K562 (cell line): Measurements from ENCODE around the gene SIRT2. TPM values are rescaled to one million over a fixed set of nuclear protein-coding genes. Genes with fewer than 3 reads are reported as not detected.

ENCODE experiments used
- ATAC-seq: fragments of 200-7000 bp; cut with Tn5 transposase; 3 replicates; pipeline ENCODE4 v1.9.1; 2020; ENCODE audit warnings: moderate library complexity
- BruUV-seq: library from RNA; stranded (reverse); fragments of 400-500 nt; replicated peaks from 2 replicates; lab custom pipeline; 2021; lab: Mats Ljungman, UMichigan
- CTCF ChIA-PET: fragments of 300-600 bp; formaldehyde crosslinking; extraction: SDS; loops from one replicate; lab custom pipeline; 2021; ENCODE audit warnings: low intra/inter-chr PET ratio; lab: Yijun Ruan, JAX
- POLR2A ChIA-PET: fragments of 300-600, 350-650 bp; sonication (Branson Sonifier 250); formaldehyde crosslinking; extraction: SDS; loops from one replicate; lab custom pipeline; 2021; ENCODE audit warnings: antibody characterized with exemption, inconsistent platforms; lab: Yijun Ruan, JAX
- DNase-seq, 4 experiments: peaks; one replicate each; pipeline versions ENCODE4 v3.0.0 to v3.0.0-alpha.2; 2011 to 2018; ENCODE audit warnings: low spot score in 3 of 4, mixed read lengths in 3 of 4; ENCODE audit errors: extremely low read depth in 1 of 4
- FAIRE-seq: peaks from 2 replicates; lab custom pipeline; 2011; peaks lifted over from hg19 to GRCh38; lab: Jason Lieb, UNC
- H2AFZ ChIP-seq: 2 replicates; pipeline ENCODE4 v1.6.0; 2011; ENCODE audit warnings: low read depth, low read length, control low read depth, inconsistent platforms
- H3K27ac ChIP-seq: fragments of 200-600 bp; 3 replicates; pipeline ENCODE4 v1.8.0; 2011; ENCODE audit warnings: low read depth, mild to moderate bottlenecking, control low read depth, inconsistent platforms, low read length, moderate library complexity, mixed read lengths; ENCODE audit errors: extremely low read depth
- H3K27me3 ChIP-seq, 2 experiments: fragments of 300-600 bp in 1 of 2; 2 replicates in 1 of 2; 3 replicates in 1 of 2; pipeline versions ENCODE4 v1.6.0 to v1.8.0; 2011; ENCODE audit warnings: inconsistent platforms in 2 of 2, low read length in 2 of 2, mild to moderate bottlenecking in 1 of 2, mixed read lengths in 1 of 2, moderate library complexity in 1 of 2; ENCODE audit not compliant: control insufficient read depth in 2 of 2, insufficient read depth in 2 of 2
- H3K36me3 ChIP-seq: fragments of 300-600 bp; 3 replicates; pipeline ENCODE4 v1.8.0; 2011; ENCODE audit warnings: mild to moderate bottlenecking, low read length, inconsistent platforms; ENCODE audit not compliant: control insufficient read depth, insufficient read depth
- H3K4me1 ChIP-seq, 2 experiments: fragments of 200-600 bp in 1 of 2; replicated peaks in 1 of 2; 2 replicates in 1 of 2; 3 replicates in 1 of 2; pipeline versions ENCODE4 v1.5.1 to v1.8.0; 2011; ENCODE audit warnings: inconsistent platforms in 2 of 2, low read length in 2 of 2, mild to moderate bottlenecking in 1 of 2, mixed read lengths in 1 of 2, moderate library complexity in 1 of 2; ENCODE audit not compliant: control insufficient read depth in 2 of 2, insufficient read depth in 2 of 2
- H3K4me2 ChIP-seq: 2 replicates; pipeline ENCODE4 v1.6.1; 2011; ENCODE audit warnings: low read length, control low read depth, inconsistent platforms, mixed read lengths; ENCODE audit not compliant: insufficient read depth
- H3K4me3 ChIP-seq: fragments of 200-600 bp; sonication (generic), shearing (Covaris generic); 2 replicates; pipeline ENCODE4 v1.5.1; 2016; ENCODE audit warnings: control low read depth, inconsistent platforms
- H3K79me2 ChIP-seq: fragments of 200-600 bp; 3 replicates; pipeline ENCODE4 v1.8.0; 2011; ENCODE audit warnings: low read length, inconsistent platforms; ENCODE audit not compliant: control insufficient read depth, insufficient read depth
- H3K9ac ChIP-seq, 2 experiments: 2 replicates each; pipeline versions ENCODE4 v1.6.0 to v1.6.1; 2011; ENCODE audit warnings: low read depth in 2 of 2, low read length in 2 of 2, control low read depth in 1 of 2, inconsistent platforms in 1 of 2, mild to moderate bottlenecking in 1 of 2, mixed read lengths in 1 of 2; ENCODE audit not compliant: insufficient read depth in 1 of 2
- H3K9me1 ChIP-seq: one replicate; pipeline ENCODE4 v1.6.0; 2011; ENCODE audit warnings: inconsistent platforms, mild to moderate bottlenecking, low read length, moderate library complexity; ENCODE audit not compliant: control insufficient read depth, insufficient read depth
- H3K9me3 ChIP-seq: replicated peaks from 2 replicates; pipeline ENCODE4 v1.5.1; 2011; ENCODE audit warnings: low read depth, low read length, inconsistent platforms; ENCODE audit not compliant: control insufficient read depth, insufficient read depth
- H4K20me1 ChIP-seq: replicated peaks from 2 replicates; pipeline ENCODE4 v1.6.1; 2011; ENCODE audit warnings: low read length, inconsistent platforms, mixed read lengths; ENCODE audit not compliant: control insufficient read depth, insufficient read depth
- BMI1 ChIP-seq: fragments of 150-350 bp; IDR thresholded peaks from 2 replicates; pipeline ENCODE4 v1.6.1; 2014; ENCODE audit warnings: low read length
- MEIS2 ChIP-seq: fragments of 450-650 bp; IDR thresholded peaks from 2 replicates; pipeline ENCODE4 v1.6.1; 2014; ENCODE audit warnings: mild to moderate bottlenecking; ENCODE audit not compliant: partially characterized antibody
- MYBL2 ChIP-seq, 2 experiments: fragments of 450-650 bp in 1 of 2; sonication (generic) in 1 of 2; formaldehyde crosslinking in 1 of 2; IDR thresholded peaks; 2 replicates each; pipeline versions ENCODE4 v1.6.1 to v1.8.1; 2017 to 2022; ENCODE audit warnings: borderline replicate concordance in 1 of 2, inconsistent platforms in 1 of 2, low read depth in 1 of 2, mild to moderate bottlenecking in 1 of 2, missing genetic modification reagents in 1 of 2, moderate library complexity in 1 of 2
- SIN3B ChIP-seq: fragments of 450-650 bp; IDR thresholded peaks from 2 replicates; pipeline ENCODE4 v1.6.1; 2017; ENCODE audit warnings: low read depth, mild to moderate bottlenecking, moderate library complexity
- ZNF444 ChIP-seq: fragments of 250-450 bp; sonication (Bioruptor Pico); IDR thresholded peaks from 2 replicates; pipeline ENCODE4 v1.4.0; 2020; ENCODE audit warnings: mild to moderate bottlenecking, moderate library complexity
- WGBS: fragments of 100-300 bp; shearing (Covaris generic); methylation state at CpG from one replicate; pipeline ENCODE4 v1.1.6; 2016; ENCODE audit warnings: low coverage, mixed read lengths; ENCODE audit not compliant: insufficient coverage; ENCODE audit errors: missing lambda C conversion rate; 5-methylcytosine and 5-hydroxymethylcytosine counted together
- in situ Hi-C: fragments of 300-500 bp; cut with MboI; formaldehyde crosslinking; loops from 4 replicates; pipeline ENCODE4 v1.15.0; 2018; ENCODE audit warnings: inconsistent platforms, mixed read lengths
- intact Hi-C: fragments of 100-400 bp; cut with micrococcal nuclease; formaldehyde crosslinking; loops from 2 replicates; pipeline ENCODE4 v1.14.2; 2022
- polyA plus RNA-seq, 8 experiments: library from polyadenylated mRNA; depleted of rRNA in 4 of 8; stranded (reverse) in 5 of 8; unstranded in 3 of 8; fragments of >200 nt; fragmentation: Nextera tagmentation in 2 of 8; fragmentation: Illumina TruSeq in 1 of 8; extraction: Ambion mirVana in 2 of 8; extraction: Trizol in 1 of 8; gene quantifications; 2 replicates each; pipeline versions ENCODE4 v1.2.1 to v1.2.3, GENCODE V29; 2011 to 2014; ENCODE audit warnings: inconsistent platforms in 1 of 8, missing spikeins in 1 of 8
- total RNA-seq, 7 experiments: library from RNA; depleted of rRNA in 6 of 7; stranded (reverse); fragments of >200 nt in 6 of 7; fragmentation: Illumina TruSeq in 2 of 7; extraction: Trizol in 2 of 7; gene quantifications; 2 replicates each; pipeline versions ENCODE4 v1.2.1 to v1.2.3, GENCODE V29; 2011 to 2021; ENCODE audit warnings: low replicate concordance in 1 of 7
- TF ChIP-seq, protein P1 (sequence below): fragments of 200-800 bp; sonication (Bioruptor generic); IDR thresholded peaks from 2 replicates; pipeline ENCODE4 v1.6.1; 2016; ENCODE audit warnings: missing genetic modification characterization, missing compliant biosample characterization
- TF ChIP-seq, protein P2 (sequence below): fragments of 450-650 bp; IDR thresholded peaks from 2 replicates; pipeline ENCODE4 v1.6.1; 2016; ENCODE audit warnings: missing biosample characterization, missing genetic modification characterization
- TF ChIP-seq, protein P3 (sequence below): fragments of 450-650 bp; IDR thresholded peaks from 2 replicates; pipeline ENCODE4 v1.6.1; 2018; ENCODE audit not compliant: partially characterized antibody
- TF ChIP-seq, protein P4 (sequence below): fragments of 250-450 bp; sonication (Bioruptor Pico); IDR thresholded peaks from 2 replicates; pipeline ENCODE4 v1.5.0; 2021; ENCODE audit warnings: mild to moderate bottlenecking, borderline replicate concordance

The SIRT2 gene
- total and polyA plus RNA-seq, 9 of the 15 experiments (the other 6 are each of a cell fraction or from before 2014, with no cell fraction given) = 2.3 to 35.2 (median 22.9) TPM

DNA sequence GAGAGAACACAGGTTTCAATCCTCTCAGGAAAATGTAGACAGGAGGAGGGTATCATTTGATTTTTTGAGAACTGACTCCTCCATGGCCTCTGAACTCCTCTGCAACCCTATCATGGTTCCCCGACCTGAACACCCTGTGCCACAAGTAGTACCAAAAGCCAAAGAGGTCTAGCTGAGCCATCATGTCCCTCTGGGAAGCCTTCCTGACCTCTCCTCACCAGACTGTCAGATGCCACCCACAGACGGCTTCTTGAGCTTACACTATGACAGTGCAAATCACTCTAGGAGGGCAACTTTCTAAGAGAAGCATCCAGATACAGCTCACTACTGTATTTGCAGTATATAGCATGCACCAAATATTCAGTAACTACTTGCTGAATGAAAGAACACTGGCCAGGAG is 53.3 kb downstream of the SIRT2 start:
- no peaks in the 10 kb centered on the region for H3K9me1 ChIP-seq
- POLR2A ChIA-PET = interaction anchor here (1.0 to 6.0 kb wide), 3 partner anchors 7 to 30 kb away, joined by 3 to 58 read pairs (median 6); no protein-coding TSS in a partner anchor
- H3K9me3 ChIP-seq = no peaks in the 10 kb centered on the region
- peaks cover 79% of the 10 kb centered on the region for H3K36me3 ChIP-seq
- H3K4me3 ChIP-seq = no peak overlapping the region
- intact Hi-C loops = no loop called here
- peaks cover 81% of the 10 kb centered on the region for H3K79me2 ChIP-seq
- no peaks in the 10 kb centered on the region for H3K27me3 ChIP-seq
- ATAC-seq (no peak), FAIRE-seq (no peak), DNase-seq (no peak)
- peaks cover 25% of the 10 kb centered on the region for H4K20me1 ChIP-seq
- H3K4me2 ChIP-seq = no peak overlapping the region
- WGBS = 94% methylated on average over 2 of the region's 2 CpGs
- CTCF ChIA-PET = no interaction called here
- H3K4me1 ChIP-seq = peaks cover 9 to 17% of the 10 kb centered on the region in 2 experiments; a peak in 4 of 5 replicates
- no peak overlapping the region for H2AFZ ChIP-seq
- in situ Hi-C loops = no loop called here
- no TSS peak for BruUV-seq
- peak overlapping the region; percentile 6; the same call in 1 of the 3 replicates for H3K27ac ChIP-seq
- peak overlapping the region in 1 of 2 experiments; percentile 2; a peak in 1 of 4 replicates for H3K9ac ChIP-seq
- TF ChIP-seq MYBL2 (IDR thresholded peaks at IDR 0.05; ENCODE audit: low read depth) (no peak), MYBL2 (CRISPR knock-in tag; IDR thresholded peaks at IDR 0.05; ENCODE audit: borderline replicate concordance) (no peak), ZNF444 (CRISPR knock-in tag) (no peak), BMI1 (no peak), SIN3B (no peak), MEIS2 (no peak)
- TF ChIP-seq, protein P1, sequence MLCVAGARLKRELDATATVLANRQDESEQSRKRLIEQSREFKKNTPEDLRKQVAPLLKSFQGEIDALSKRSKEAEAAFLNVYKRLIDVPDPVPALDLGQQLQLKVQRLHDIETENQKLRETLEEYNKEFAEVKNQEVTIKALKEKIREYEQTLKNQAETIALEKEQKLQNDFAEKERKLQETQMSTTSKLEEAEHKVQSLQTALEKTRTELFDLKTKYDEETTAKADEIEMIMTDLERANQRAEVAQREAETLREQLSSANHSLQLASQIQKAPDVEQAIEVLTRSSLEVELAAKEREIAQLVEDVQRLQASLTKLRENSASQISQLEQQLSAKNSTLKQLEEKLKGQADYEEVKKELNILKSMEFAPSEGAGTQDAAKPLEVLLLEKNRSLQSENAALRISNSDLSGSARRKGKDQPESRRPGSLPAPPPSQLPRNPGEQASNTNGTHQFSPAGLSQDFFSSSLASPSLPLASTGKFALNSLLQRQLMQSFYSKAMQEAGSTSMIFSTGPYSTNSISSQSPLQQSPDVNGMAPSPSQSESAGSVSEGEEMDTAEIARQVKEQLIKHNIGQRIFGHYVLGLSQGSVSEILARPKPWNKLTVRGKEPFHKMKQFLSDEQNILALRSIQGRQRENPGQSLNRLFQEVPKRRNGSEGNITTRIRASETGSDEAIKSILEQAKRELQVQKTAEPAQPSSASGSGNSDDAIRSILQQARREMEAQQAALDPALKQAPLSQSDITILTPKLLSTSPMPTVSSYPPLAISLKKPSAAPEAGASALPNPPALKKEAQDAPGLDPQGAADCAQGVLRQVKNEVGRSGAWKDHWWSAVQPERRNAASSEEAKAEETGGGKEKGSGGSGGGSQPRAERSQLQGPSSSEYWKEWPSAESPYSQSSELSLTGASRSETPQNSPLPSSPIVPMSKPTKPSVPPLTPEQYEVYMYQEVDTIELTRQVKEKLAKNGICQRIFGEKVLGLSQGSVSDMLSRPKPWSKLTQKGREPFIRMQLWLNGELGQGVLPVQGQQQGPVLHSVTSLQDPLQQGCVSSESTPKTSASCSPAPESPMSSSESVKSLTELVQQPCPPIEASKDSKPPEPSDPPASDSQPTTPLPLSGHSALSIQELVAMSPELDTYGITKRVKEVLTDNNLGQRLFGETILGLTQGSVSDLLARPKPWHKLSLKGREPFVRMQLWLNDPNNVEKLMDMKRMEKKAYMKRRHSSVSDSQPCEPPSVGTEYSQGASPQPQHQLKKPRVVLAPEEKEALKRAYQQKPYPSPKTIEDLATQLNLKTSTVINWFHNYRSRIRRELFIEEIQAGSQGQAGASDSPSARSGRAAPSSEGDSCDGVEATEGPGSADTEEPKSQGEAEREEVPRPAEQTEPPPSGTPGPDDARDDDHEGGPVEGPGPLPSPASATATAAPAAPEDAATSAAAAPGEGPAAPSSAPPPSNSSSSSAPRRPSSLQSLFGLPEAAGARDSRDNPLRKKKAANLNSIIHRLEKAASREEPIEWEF (CRISPR knock-in tag) = no peak
- TF ChIP-seq, protein P2, sequence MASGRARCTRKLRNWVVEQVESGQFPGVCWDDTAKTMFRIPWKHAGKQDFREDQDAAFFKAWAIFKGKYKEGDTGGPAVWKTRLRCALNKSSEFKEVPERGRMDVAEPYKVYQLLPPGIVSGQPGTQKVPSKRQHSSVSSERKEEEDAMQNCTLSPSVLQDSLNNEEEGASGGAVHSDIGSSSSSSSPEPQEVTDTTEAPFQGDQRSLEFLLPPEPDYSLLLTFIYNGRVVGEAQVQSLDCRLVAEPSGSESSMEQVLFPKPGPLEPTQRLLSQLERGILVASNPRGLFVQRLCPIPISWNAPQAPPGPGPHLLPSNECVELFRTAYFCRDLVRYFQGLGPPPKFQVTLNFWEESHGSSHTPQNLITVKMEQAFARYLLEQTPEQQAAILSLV (tag) = no peak
- TF ChIP-seq, protein P3, sequence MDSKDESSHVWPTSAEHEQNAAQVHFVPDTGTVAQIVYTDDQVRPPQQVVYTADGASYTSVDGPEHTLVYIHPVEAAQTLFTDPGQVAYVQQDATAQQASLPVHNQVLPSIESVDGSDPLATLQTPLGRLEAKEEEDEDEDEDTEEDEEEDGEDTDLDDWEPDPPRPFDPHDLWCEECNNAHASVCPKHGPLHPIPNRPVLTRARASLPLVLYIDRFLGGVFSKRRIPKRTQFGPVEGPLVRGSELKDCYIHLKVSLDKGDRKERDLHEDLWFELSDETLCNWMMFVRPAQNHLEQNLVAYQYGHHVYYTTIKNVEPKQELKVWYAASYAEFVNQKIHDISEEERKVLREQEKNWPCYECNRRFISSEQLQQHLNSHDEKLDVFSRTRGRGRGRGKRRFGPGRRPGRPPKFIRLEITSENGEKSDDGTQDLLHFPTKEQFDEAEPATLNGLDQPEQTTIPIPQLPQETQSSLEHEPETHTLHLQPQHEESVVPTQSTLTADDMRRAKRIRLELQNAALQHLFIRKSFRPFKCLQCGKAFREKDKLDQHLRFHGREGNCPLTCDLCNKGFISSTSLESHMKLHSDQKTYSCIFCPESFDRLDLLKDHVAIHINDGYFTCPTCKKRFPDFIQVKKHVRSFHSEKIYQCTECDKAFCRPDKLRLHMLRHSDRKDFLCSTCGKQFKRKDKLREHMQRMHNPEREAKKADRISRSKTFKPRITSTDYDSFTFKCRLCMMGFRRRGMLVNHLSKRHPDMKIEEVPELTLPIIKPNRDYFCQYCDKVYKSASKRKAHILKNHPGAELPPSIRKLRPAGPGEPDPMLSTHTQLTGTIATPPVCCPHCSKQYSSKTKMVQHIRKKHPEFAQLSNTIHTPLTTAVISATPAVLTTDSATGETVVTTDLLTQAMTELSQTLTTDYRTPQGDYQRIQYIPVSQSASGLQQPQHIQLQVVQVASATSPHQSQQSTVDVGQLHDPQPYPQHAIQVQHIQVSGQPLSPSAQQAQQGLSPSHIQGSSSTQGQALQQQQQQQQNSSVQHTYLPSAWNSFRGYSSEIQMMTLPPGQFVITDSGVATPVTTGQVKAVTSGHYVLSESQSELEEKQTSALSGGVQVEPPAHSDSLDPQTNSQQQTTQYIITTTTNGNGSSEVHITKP = no peak
- TF ChIP-seq, protein P4, sequence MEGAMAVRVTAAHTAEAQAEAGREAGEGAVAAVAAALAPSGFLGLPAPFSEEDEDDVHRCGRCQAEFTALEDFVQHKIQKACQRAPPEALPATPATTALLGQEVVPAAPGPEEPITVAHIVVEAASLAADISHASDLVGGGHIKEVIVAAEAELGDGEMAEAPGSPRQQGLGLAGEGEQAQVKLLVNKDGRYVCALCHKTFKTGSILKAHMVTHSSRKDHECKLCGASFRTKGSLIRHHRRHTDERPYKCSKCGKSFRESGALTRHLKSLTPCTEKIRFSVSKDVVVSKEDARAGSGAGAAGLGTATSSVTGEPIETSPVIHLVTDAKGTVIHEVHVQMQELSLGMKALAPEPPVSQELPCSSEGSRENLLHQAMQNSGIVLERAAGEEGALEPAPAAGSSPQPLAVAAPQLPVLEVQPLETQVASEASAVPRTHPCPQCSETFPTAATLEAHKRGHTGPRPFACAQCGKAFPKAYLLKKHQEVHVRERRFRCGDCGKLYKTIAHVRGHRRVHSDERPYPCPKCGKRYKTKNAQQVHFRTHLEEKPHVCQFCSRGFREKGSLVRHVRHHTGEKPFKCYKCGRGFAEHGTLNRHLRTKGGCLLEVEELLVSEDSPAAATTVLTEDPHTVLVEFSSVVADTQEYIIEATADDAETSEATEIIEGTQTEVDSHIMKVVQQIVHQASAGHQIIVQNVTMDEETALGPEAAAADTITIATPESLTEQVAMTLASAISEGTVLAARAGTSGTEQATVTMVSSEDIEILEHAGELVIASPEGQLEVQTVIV (CRISPR knock-in tag) = no peak
